Uterus (tissue), 4 donors: ENCODE measurements around the gene OCLN. TPM values are rescaled to one million over a fixed set of nuclear protein-coding genes. Genes with fewer than 3 reads are reported as not detected.

Experiments
- DNase-seq, 2 donors: peaks; one replicate each; pipeline ENCODE4 v3.0.0-alpha.2; 2019 to 2020
- H3K27ac ChIP-seq, 2 donors: fragments of 200-600 bp; sonication (generic); 1 replicate in 1 of 2; 2 replicates in 1 of 2; pipeline ENCODE4 v1.5.1; 2016 to 2018
- H3K27me3 ChIP-seq, 2 donors: fragments of 200-600 bp; sonication (generic); one replicate each; pipeline ENCODE4 v1.5.1; 2018 to 2019; ENCODE audit warnings: control low read depth in 1 of 2
- H3K36me3 ChIP-seq, 2 donors: fragments of 200-600 bp; sonication (generic); one replicate each; pipeline ENCODE4 v1.5.1; 2019; ENCODE audit warnings: control low read depth in 1 of 2
- H3K4me1 ChIP-seq, 2 donors: fragments of 200-600 bp; sonication (generic); one replicate each; pipeline ENCODE4 v1.5.1; 2018 to 2019; ENCODE audit warnings: control low read depth in 1 of 2
- H3K4me3 ChIP-seq, 2 donors: fragments of 200-600 bp; sonication (generic); 1 replicate in 1 of 2; 2 replicates in 1 of 2; pipeline ENCODE4 v1.5.1; 2018 to 2019; ENCODE audit warnings: mild to moderate bottlenecking in 1 of 2
- H3K9me3 ChIP-seq, 2 donors: fragments of 200-600 bp; sonication (generic); one replicate each; pipeline ENCODE4 v1.5.1; 2019; ENCODE audit warnings: control low read depth in 1 of 2
- POLR2A ChIP-seq, 2 donors: fragments of 450-650 bp; IDR thresholded peaks; one replicate each; pipeline ENCODE4 v1.6.1; 2016; ENCODE audit warnings: antibody characterized with exemption in 2 of 2, mild to moderate bottlenecking in 1 of 2, moderate library complexity in 1 of 2
- intact Hi-C: fragments of 100-400 bp; cut with DNase I; formaldehyde crosslinking; loops from one replicate; pipeline ENCODE4 v1.15.1; 2023; ENCODE audit warnings: low total_unique reads
- total RNA-seq, 4 donors: library from RNA; depleted of rRNA in 3 of 4; stranded (reverse); fragments of >200 nt in 3 of 4; gene quantifications; one replicate each; pipeline versions ENCODE4 v1.1.0 to v1.2.4, GENCODE V29; 2014 to 2023
- TF ChIP-seq, protein P1 (sequence below), 4 experiments: fragments of 200-600 bp in 2 of 4; fragments of 450-650 bp in 2 of 4; sonication (generic) in 2 of 4; IDR thresholded peaks; one replicate each; pipeline ENCODE4 v1.5.1; 2016 to 2019; ENCODE audit warnings: antibody characterized with exemption in 4 of 4, mild to moderate bottlenecking in 2 of 4, moderate library complexity in 1 of 4
- donor health status: DM: yes; HTN: yes; CAD: no.

Gene OCLN
- total RNA-seq, 4 donors from 2014 or later, result 3.9 to 29.5 (median 7.8) TPM

DNA sequence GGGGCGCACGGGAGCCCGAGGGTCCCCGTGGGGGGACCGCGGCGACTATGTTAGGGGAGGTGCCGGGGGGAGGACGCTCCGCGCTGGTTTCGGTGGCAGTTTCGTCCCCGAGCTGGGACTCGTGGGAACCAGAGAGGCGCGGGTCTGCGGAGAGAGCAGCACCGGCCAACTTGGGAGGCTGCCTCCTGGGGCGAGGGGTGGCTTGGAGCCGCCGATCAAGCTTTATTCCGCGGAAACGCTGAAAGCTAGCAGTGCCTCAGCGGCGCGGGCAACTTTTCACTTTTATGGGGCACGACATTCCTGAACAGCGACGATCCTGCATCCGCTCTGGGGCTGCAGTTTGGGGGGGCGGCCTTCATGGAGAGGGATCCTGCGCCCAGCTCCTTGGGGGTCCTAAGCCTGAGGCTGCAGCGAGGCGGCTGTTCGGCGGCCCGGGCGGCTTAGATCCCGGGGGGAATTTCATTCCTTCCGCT is 369 bp downstream of the OCLN start:
- H3K4me3 ChIP-seq, result peak overlapping the region; percentile 19 to 36
- H3K4me1 ChIP-seq, result peaks cover 0 to 5% of the 10 kb centered on the region in 2 donors
- no peaks in the 10 kb centered on the region for H3K9me3 ChIP-seq
- H3K27ac ChIP-seq, result no peak overlapping the region
- TF ChIP-seq, protein P1, sequence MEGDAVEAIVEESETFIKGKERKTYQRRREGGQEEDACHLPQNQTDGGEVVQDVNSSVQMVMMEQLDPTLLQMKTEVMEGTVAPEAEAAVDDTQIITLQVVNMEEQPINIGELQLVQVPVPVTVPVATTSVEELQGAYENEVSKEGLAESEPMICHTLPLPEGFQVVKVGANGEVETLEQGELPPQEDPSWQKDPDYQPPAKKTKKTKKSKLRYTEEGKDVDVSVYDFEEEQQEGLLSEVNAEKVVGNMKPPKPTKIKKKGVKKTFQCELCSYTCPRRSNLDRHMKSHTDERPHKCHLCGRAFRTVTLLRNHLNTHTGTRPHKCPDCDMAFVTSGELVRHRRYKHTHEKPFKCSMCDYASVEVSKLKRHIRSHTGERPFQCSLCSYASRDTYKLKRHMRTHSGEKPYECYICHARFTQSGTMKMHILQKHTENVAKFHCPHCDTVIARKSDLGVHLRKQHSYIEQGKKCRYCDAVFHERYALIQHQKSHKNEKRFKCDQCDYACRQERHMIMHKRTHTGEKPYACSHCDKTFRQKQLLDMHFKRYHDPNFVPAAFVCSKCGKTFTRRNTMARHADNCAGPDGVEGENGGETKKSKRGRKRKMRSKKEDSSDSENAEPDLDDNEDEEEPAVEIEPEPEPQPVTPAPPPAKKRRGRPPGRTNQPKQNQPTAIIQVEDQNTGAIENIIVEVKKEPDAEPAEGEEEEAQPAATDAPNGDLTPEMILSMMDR (IDR thresholded peaks at IDR 0.05), result no peak
- no peak for TF ChIP-seq POLR2A (IDR thresholded peaks at IDR 0.05)
- intact Hi-C loops, result no loop called here
- H3K27me3 ChIP-seq, result peaks cover 0 to 9% of the 10 kb centered on the region in 2 donors
- no peak for DNase-seq
- H3K36me3 ChIP-seq, result no peaks in the 10 kb centered on the region

DNA sequence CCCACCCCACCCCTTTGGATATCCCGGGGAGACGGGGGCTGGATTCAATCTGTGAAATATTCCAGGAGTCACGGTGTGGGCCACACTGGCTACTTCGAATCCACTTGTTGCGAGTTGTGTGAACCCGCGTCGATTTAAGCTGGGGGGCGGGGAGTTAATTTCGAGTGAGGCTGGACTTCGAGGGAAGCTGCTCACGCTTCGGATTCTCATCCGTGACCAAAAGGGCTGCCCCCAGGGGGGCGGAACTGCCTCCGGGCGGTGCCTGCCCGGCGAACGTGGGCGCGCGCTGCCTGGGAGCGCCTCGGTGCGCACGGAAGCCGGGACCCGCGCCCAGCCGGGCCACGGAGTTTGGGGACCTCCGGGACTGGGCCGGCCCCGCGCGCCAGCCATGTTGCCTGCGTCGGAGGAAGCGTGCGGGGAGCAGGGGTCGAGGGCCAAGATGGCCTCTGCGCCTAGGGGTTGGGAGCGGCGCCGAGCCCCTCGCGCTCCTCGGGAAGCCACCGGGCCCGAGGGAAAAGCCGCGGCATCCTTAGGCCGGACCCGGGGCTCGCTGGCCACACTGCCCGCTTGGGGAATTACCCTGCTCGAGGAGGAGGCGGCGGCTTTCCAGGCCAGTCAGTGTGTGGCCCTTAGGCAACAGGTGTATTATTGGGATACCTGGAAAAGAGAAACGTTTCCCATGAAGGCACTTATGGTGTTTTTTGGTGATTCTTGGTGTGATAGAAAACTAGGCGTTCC is 975 bp downstream of the OCLN start:
- Histone ChIP-seq H3K4me3 (peak overlapping the region; percentile 19 to 36), H3K9me3 (no peaks in the 10 kb centered on the region), H3K36me3 (no peaks in the 10 kb centered on the region), H3K4me1 (peaks cover 0 to 5% of the 10 kb centered on the region in 2 donors), H3K27me3 (peaks cover 0 to 9% of the 10 kb centered on the region in 2 donors), H3K27ac (no peak overlapping the region)
- intact Hi-C loops, result no loop called here
- TF ChIP-seq, protein P1 (IDR thresholded peaks at IDR 0.05), result no peak
- no peak for TF ChIP-seq POLR2A (IDR thresholded peaks at IDR 0.05)
- no peak for DNase-seq

DNA sequence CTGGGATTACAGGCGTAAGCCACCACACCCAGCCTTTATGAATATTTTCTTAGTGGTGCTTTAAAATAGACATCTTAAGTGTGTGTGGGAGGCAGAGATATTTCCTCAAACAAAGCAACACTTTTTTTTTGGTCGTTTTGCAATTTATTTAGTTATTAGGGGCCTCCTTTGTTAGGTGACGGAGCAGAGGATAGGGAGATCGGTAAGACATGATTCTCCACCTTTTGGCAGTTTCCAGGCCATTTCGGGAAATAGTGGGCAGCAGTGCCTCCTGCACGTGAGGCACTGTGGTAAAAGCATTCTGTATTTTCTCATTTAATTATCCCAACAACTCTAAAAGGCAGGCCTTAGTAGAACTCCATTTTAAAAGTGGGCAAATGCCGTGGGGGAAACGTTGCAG is 1.9 kb downstream of the OCLN start:
- no peak overlapping the region for H3K4me3 ChIP-seq
- peaks cover 0 to 9% of the 10 kb centered on the region in 2 donors for H3K27me3 ChIP-seq
- intact Hi-C loops, result no loop called here
- TF ChIP-seq, protein P1 (IDR thresholded peaks at IDR 0.05), result no peak
- no peak for TF ChIP-seq POLR2A (IDR thresholded peaks at IDR 0.05)
- no peaks in the 10 kb centered on the region for H3K36me3 ChIP-seq
- no peak overlapping the region for H3K27ac ChIP-seq
- no peak for DNase-seq
- H3K9me3 ChIP-seq, result no peaks in the 10 kb centered on the region
- peaks cover 0 to 5% of the 10 kb centered on the region in 2 donors for H3K4me1 ChIP-seq

DNA sequence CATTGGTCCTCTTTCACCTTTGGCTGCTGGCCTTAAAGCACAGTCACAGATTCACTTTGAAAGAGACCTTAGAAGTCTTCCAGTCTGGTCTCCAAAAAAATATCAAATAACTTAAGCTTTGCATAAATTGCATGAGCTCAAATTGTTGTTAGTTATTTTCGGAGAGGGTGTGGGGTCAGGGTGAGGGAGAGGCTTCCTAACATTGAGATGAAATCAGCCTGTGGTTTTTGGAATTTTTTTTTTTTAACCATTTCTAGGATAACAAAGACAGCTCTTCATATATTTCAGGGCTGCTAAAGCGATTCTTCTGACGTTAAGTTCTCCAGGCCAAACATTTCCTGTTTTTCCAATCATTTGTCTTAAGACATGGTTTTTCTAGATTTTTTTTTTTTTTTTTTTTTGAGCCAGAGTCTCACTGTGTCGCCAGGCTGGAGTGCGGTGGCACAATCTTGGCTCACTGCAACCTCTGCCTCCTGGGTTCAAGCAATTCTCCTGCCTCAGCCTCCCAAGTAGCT is 4.5 kb downstream of the OCLN start:
- Histone ChIP-seq H3K9me3 (no peaks in the 10 kb centered on the region), H3K4me3 (no peak overlapping the region), H3K36me3 (no peaks in the 10 kb centered on the region), H3K27ac (no peak overlapping the region), H3K27me3 (peaks cover 0 to 9% of the 10 kb centered on the region in 2 donors), H3K4me1 (peaks cover 0 to 5% of the 10 kb centered on the region in 2 donors)
- TF ChIP-seq POLR2A (IDR thresholded peaks at IDR 0.05), result no peak
- TF ChIP-seq, protein P1 (IDR thresholded peaks at IDR 0.05), result no peak
- intact Hi-C loops, result no loop called here
- DNase-seq, result no peak

DNA sequence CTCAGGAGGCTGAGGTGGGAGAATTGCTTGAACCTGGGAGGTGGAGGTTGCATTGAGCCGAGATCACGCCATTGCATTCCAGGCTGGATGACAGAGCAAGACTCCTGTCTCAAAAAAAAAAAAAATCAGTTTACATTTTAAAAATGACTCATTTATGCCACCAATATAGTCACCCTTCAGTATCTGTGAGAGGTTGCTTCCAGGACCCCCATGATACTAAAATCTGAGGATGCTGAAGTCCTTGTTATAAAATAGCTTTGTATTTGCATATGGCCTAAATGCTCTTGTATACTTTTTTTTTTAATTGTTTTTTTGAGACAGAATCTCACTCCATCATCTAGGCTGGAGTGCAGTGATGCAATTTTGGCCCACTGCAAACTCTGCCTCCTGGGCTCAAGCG is 5.8 kb downstream of the OCLN start:
- Histone ChIP-seq H3K9me3 (no peaks in the 10 kb centered on the region), H3K27ac (no peak overlapping the region), H3K4me3 (no peak overlapping the region), H3K36me3 (no peaks in the 10 kb centered on the region), H3K4me1 (no peaks in the 10 kb centered on the region), H3K27me3 (peaks cover 0 to 9% of the 10 kb centered on the region in 2 donors)
- intact Hi-C loops, result no loop called here
- TF ChIP-seq, protein P1 (IDR thresholded peaks at IDR 0.05), result no peak
- TF ChIP-seq POLR2A (IDR thresholded peaks at IDR 0.05), result no peak
- no peak for DNase-seq
